Measurements from ENCODE around the gene PNRC1.
"Not testable (repeated sequence)": the region's sequence is repeated elsewhere in the genome, so short reads cannot be mapped to it uniquely, and the experiment has no call there.

Gene PNRC1

DNA sequence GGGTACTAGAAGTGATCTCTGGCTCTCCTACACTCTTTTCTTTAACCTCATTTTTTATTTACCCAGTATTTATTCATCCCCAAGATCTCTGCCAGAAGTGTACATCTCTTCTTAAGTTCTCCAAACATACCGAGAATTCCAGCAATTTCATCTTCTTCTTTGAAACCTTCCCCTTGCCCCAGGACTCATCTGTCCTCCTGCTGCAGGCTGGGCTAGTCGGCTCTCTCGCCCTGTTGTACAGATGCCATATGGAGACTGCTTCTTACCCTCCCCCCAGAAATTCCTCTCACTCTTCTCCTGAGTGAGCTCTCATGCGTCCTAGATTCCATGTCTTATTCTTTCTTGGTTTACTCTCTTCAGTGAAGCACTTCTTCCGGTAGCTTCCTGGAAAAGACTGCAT lies 21.9 kb upstream of the PNRC1 start:
- Histone ChIP-seq H3K4me3 (ENCODE audit: low read depth, low read length) (no peak overlapping the region), H3K4me1 (ENCODE audit: control insufficient read depth, insufficient read depth, low read length, unreplicated experiment) (no peaks in the 10 kb centered on the region), H2AFZ (ENCODE audit: low read length, unreplicated experiment) (no peak overlapping the region), H3K27ac (ENCODE audit: low read depth, low read length) (no peak overlapping the region), H3K27me3 (ENCODE audit: insufficient read depth, low read length) (no peaks in the 10 kb centered on the region), H3K36me3 (ENCODE audit: insufficient read depth, low read length) (no peaks in the 10 kb centered on the region), H3K79me2 (ENCODE audit: control insufficient read depth, insufficient read depth, low read length, unreplicated experiment) (no peaks in the 10 kb centered on the region)

DNA sequence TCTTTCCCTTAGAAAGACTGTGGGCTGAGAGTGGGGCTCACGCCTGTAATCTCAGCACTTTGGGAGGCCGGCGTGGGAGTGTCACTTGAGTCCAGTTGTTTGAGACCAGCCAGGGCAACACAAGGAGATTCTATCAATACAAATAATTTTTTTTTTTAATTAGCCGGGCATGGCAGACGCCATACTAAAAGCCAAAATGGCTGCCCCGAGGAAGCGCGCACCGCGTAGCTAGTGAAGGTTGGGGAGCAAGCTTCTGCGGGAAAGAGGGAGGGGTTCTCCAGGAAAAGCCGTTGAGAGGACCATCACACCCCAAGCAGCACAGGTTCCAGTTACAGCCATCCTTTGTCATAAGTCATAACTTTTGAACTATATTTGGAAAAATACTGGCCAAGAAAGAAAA lies 21.3 kb upstream of the PNRC1 start:
- H3K36me3 ChIP-seq (ENCODE audit: insufficient read depth, low read length): no peaks in the 10 kb centered on the region
- H3K4me1 ChIP-seq (ENCODE audit: control insufficient read depth, insufficient read depth, low read length, unreplicated experiment): no peaks in the 10 kb centered on the region
- H2AFZ ChIP-seq (ENCODE audit: low read length, unreplicated experiment): no peak overlapping the region
- H3K27ac ChIP-seq (ENCODE audit: low read depth, low read length): no peak overlapping the region
- no peaks in the 10 kb centered on the region for H3K27me3 ChIP-seq (ENCODE audit: insufficient read depth, low read length)
- no peaks in the 10 kb centered on the region for H3K79me2 ChIP-seq (ENCODE audit: control insufficient read depth, insufficient read depth, low read length, unreplicated experiment)
- H3K4me3 ChIP-seq (ENCODE audit: low read depth, low read length): no peak overlapping the region

DNA sequence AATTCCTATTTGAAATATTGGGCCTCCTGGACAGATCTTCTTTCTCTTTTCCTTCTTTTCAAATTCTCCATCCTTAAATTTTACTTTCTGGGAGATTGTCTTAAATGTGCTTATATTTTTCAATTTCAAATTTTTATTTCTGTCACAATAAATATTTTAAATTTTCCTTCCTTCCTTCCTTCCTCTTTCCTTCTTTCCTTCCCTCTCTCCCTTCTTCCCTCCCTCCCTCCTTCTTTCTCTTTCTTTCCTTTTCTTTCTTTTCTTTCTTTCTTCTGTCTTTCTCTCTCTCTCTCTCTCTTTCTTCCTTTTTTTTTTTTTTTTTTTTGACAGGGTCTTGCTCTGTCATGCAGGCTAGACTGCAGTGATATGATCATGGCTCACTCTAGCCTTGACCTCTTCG lies 16.7 kb upstream of the PNRC1 start:
- no peak overlapping the region for H3K4me3 ChIP-seq (ENCODE audit: low read depth, low read length)
- H3K27ac ChIP-seq (ENCODE audit: low read depth, low read length): no peak overlapping the region
- H3K4me1 ChIP-seq (ENCODE audit: control insufficient read depth, insufficient read depth, low read length, unreplicated experiment): peaks cover 14% of the 10 kb centered on the region
- H3K79me2 ChIP-seq (ENCODE audit: control insufficient read depth, insufficient read depth, low read length, unreplicated experiment): no peaks in the 10 kb centered on the region
- no peaks in the 10 kb centered on the region for H3K27me3 ChIP-seq (ENCODE audit: insufficient read depth, low read length)
- no peaks in the 10 kb centered on the region for H3K36me3 ChIP-seq (ENCODE audit: insufficient read depth, low read length)
- H2AFZ ChIP-seq (ENCODE audit: low read length, unreplicated experiment): no peak overlapping the region

DNA sequence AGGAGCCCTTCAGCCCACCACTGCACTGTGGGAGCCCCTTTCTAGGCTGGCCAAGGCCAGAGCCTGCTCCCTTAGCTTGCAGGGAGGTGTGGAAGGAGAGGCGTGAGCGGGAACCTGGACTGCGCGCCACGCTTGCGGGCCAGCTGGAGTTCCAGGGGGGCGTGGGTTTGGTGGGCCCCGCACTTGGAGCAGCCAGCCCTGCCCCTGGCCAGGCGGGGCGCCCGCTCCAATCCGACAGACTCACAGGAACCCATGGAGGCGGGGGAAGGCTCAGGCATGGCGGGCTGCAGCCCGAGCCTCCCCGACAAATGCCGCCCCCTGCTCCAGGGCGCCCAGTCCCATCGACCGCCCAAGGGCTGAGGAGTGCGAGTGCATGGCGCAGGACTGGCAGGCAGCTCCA lies 15.6 kb upstream of the PNRC1 start:
- H3K4me3 ChIP-seq (ENCODE audit: low read depth, low read length); H3K79me2 ChIP-seq (ENCODE audit: control insufficient read depth, insufficient read depth, low read length, unreplicated experiment); H3K27ac ChIP-seq (ENCODE audit: low read depth, low read length); H3K27me3 ChIP-seq (ENCODE audit: insufficient read depth, low read length); H3K36me3 ChIP-seq (ENCODE audit: insufficient read depth, low read length); H2AFZ ChIP-seq (ENCODE audit: low read length, unreplicated experiment): not testable (repeated sequence)
- peaks cover 14% of the 10 kb centered on the region for H3K4me1 ChIP-seq (ENCODE audit: control insufficient read depth, insufficient read depth, low read length, unreplicated experiment)

DNA sequence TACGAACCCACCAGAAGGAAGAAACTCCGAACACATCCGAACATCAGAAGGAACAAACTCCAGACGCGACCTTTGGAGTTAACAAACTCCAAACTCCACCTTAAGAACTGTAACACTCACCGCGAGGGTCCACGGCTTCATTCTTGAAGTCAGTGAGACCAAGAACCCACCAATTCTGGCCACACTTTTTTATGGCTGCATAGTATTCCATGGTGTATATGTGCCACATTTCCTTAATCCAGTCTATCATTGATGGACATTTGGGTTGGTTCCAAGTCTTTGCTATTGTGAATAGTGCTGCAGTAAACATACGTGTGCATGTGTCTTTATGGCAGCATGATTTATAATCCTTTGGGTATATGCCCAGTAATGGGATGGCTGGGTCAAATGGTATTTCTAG lies 14.4 kb upstream of the PNRC1 start:
- H3K27me3 ChIP-seq (ENCODE audit: insufficient read depth, low read length); H3K36me3 ChIP-seq (ENCODE audit: insufficient read depth, low read length); H3K27ac ChIP-seq (ENCODE audit: low read depth, low read length); H3K4me3 ChIP-seq (ENCODE audit: low read depth, low read length); H2AFZ ChIP-seq (ENCODE audit: low read length, unreplicated experiment); H3K79me2 ChIP-seq (ENCODE audit: control insufficient read depth, insufficient read depth, low read length, unreplicated experiment): not testable (repeated sequence)
- peaks cover 14% of the 10 kb centered on the region for H3K4me1 ChIP-seq (ENCODE audit: control insufficient read depth, insufficient read depth, low read length, unreplicated experiment)

DNA sequence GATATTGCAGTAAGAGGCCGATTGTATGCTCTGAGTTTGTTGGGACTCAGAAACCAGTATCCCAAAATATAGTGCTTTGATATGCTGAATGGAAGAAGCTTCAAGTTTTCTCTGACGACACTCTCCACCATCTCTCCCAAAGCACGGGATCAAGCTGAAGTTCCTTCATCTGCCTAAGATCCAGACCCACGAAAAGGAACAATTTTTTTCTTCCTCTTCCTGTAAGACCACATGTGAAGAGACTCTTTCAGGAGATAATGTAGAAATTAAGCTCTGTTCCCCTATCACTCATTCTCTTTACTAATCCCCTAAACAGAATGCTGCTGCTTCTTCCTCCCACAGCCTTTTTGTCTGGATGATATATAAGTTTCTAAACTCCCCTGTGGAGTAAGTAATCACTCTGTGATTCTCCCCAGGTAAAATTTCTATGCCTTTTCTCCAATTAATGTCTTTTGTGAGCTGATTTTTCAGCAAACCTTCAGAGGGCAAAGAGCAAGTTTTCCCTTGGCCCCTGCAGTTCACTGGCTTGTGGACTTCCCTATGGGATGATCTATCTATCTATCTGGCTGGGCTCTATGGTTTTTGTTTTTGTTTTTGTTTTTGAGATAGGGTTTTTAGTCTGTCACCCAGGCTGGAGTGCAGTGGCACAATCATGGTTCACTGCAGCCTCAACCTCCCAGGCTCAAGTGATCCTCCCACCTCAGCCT lies 13.5 kb upstream of the PNRC1 start:
- H3K4me1 ChIP-seq (ENCODE audit: control insufficient read depth, insufficient read depth, low read length, unreplicated experiment): peaks cover 14% of the 10 kb centered on the region
- no peak overlapping the region for H2AFZ ChIP-seq (ENCODE audit: low read length, unreplicated experiment)
- no peaks in the 10 kb centered on the region for H3K79me2 ChIP-seq (ENCODE audit: control insufficient read depth, insufficient read depth, low read length, unreplicated experiment)
- H3K4me3 ChIP-seq (ENCODE audit: low read depth, low read length): no peak overlapping the region
- no peaks in the 10 kb centered on the region for H3K36me3 ChIP-seq (ENCODE audit: insufficient read depth, low read length)
- H3K27me3 ChIP-seq (ENCODE audit: insufficient read depth, low read length): no peaks in the 10 kb centered on the region
- H3K27ac ChIP-seq (ENCODE audit: low read depth, low read length): no peak overlapping the region

DNA sequence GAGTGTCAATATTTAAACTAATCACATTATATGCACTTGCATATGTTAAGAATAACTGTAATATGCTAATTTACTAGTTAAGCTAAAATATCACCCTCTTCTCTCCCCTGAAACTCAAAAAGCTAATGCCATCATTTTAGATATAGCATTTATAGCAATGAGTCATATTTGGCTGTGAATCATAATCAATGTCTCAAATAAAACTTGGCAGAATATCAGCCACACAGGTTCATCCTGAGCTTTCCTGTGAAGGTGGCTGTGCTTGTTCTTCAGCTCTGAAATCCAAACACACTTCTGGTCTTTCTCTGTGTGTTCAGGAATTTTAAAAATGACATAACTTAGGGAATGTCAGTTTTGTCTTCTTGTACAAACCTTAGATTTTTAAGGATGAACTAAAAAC lies 12.8 kb upstream of the PNRC1 start:
- H3K27ac ChIP-seq (ENCODE audit: low read depth, low read length): no peak overlapping the region
- peaks cover 14% of the 10 kb centered on the region for H3K4me1 ChIP-seq (ENCODE audit: control insufficient read depth, insufficient read depth, low read length, unreplicated experiment)
- no peak overlapping the region for H2AFZ ChIP-seq (ENCODE audit: low read length, unreplicated experiment)
- no peaks in the 10 kb centered on the region for H3K79me2 ChIP-seq (ENCODE audit: control insufficient read depth, insufficient read depth, low read length, unreplicated experiment)
- H3K36me3 ChIP-seq (ENCODE audit: insufficient read depth, low read length): no peaks in the 10 kb centered on the region
- no peaks in the 10 kb centered on the region for H3K27me3 ChIP-seq (ENCODE audit: insufficient read depth, low read length)
- H3K4me3 ChIP-seq (ENCODE audit: low read depth, low read length): no peak overlapping the region

DNA sequence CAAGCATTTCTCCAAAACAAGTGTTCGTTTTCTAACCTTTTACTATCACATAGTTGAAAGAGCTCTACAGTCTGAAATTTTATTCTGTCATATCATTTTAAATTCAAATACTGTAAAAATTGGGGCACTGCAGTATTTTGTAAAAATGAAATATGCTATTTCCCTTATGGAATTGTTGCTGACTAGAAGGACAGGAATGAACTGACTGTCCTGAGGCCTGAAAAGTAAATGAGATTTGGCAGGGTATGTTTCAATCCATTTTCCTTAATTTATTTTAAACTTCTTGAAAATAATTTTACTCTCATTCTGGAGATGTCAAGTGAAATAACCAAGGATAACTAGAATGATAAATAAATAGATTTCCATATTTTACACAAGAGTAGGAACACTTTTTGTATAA lies 11.9 kb upstream of the PNRC1 start:
- Histone ChIP-seq H3K27me3 (ENCODE audit: insufficient read depth, low read length) (no peaks in the 10 kb centered on the region), H3K36me3 (ENCODE audit: insufficient read depth, low read length) (no peaks in the 10 kb centered on the region), H3K27ac (ENCODE audit: low read depth, low read length) (no peak overlapping the region), H2AFZ (ENCODE audit: low read length, unreplicated experiment) (no peak overlapping the region), H3K4me3 (ENCODE audit: low read depth, low read length) (no peak overlapping the region), H3K79me2 (ENCODE audit: control insufficient read depth, insufficient read depth, low read length, unreplicated experiment) (no peaks in the 10 kb centered on the region), H3K4me1 (ENCODE audit: control insufficient read depth, insufficient read depth, low read length, unreplicated experiment) (peaks cover 14% of the 10 kb centered on the region)

DNA sequence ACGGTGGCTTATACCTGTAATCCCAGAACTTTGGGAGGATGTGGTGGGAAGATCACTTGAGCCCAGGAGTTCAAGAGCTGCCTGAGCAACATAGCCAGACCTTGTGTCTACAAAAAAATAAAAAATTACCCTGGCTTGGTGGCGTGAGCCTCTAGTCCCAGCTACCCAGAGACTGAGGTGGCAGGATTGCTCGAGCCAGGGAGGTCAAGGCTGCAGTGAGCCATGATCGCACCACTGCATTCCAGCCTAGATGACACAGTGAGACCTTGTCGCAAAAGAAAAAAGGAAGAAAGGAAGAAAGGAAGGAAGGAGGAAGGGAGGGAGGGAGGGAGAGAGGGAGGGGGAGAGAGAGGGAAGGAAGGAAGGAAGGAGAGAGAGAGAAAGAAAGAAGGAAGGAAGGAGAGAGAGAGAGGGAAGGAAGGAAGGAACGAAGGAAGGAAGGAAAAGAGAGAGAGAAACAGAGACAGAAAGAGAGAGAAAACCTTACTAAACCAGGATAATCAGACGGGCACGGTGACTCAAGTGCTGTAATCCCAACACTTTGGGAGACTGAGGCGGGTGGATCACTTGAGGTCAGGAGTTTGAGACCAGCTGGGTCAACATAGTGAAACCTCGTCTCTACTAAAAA lies 10.9 kb upstream of the PNRC1 start:
- Histone ChIP-seq H3K27ac (ENCODE audit: low read depth, low read length) (no peak overlapping the region), H2AFZ (ENCODE audit: low read length, unreplicated experiment) (no peak overlapping the region), H3K4me3 (ENCODE audit: low read depth, low read length) (no peak overlapping the region), H3K4me1 (ENCODE audit: control insufficient read depth, insufficient read depth, low read length, unreplicated experiment) (peaks cover 14% of the 10 kb centered on the region), H3K79me2 (ENCODE audit: control insufficient read depth, insufficient read depth, low read length, unreplicated experiment) (no peaks in the 10 kb centered on the region), H3K27me3 (ENCODE audit: insufficient read depth, low read length) (no peaks in the 10 kb centered on the region), H3K36me3 (ENCODE audit: insufficient read depth, low read length) (no peaks in the 10 kb centered on the region)

DNA sequence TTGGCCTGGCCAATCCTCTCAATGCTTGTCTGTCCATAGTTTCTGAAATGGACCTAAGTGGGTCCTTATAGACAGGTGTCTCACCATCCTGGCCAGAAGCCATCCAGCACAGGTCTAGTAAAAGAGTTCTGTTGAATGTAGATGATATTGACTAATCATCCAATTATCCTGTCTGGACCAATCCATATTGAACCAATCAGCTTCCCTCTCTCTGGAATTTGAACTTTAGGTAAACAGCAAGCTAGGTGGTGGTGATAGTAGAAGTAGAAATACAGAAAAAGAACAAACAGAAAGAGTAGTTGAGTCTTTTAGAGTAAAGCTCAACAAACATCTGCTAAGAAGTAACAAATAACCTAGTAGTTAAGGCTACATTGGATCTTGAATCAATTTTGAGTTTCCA lies 9.5 kb upstream of the PNRC1 start:
- no peak overlapping the region for H3K4me3 ChIP-seq (ENCODE audit: low read depth, low read length)
- H3K4me1 ChIP-seq (ENCODE audit: control insufficient read depth, insufficient read depth, low read length, unreplicated experiment): peaks cover 14% of the 10 kb centered on the region
- H3K79me2 ChIP-seq (ENCODE audit: control insufficient read depth, insufficient read depth, low read length, unreplicated experiment): no peaks in the 10 kb centered on the region
- H3K27ac ChIP-seq (ENCODE audit: low read depth, low read length): no peak overlapping the region
- no peak overlapping the region for H2AFZ ChIP-seq (ENCODE audit: low read length, unreplicated experiment)
- H3K36me3 ChIP-seq (ENCODE audit: insufficient read depth, low read length): no peaks in the 10 kb centered on the region
- H3K27me3 ChIP-seq (ENCODE audit: insufficient read depth, low read length): no peaks in the 10 kb centered on the region

DNA sequence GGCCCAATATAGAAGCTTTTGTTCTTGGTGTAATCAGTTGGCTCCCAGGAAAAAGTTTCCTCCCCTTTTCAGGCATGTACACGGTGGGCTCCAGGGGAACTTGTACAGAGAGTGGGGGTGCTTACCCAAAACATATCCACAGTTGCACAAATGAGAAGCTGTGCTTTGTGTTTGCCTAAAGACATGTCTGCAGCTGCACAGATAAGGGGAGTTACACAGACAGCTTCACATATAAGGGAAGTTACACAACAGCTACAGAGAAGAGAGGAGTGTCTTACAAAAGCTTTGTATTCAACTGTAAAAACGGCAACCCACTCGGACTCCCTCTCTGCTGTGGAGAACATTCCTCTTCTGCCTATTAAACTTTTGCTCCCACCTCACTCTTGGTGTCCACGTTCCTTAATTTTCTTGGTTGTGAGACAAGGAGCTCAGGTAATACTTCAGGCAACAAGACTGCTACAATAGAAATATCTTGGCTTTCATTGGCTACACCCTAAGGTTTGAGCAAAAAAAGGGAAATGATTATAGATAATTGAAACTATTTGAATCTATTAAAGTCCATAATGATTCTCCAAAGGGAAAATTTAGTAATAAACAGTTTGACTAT lies 7.4 kb upstream of the PNRC1 start:
- no peak overlapping the region for H3K27ac ChIP-seq (ENCODE audit: low read depth, low read length)
- no peaks in the 10 kb centered on the region for H3K79me2 ChIP-seq (ENCODE audit: control insufficient read depth, insufficient read depth, low read length, unreplicated experiment)
- no peak overlapping the region for H3K4me3 ChIP-seq (ENCODE audit: low read depth, low read length)
- no peaks in the 10 kb centered on the region for H3K27me3 ChIP-seq (ENCODE audit: insufficient read depth, low read length)
- H2AFZ ChIP-seq (ENCODE audit: low read length, unreplicated experiment): no peak overlapping the region
- no peaks in the 10 kb centered on the region for H3K36me3 ChIP-seq (ENCODE audit: insufficient read depth, low read length)
- H3K4me1 ChIP-seq (ENCODE audit: control insufficient read depth, insufficient read depth, low read length, unreplicated experiment): peaks cover 7% of the 10 kb centered on the region
